HG03432 (cell line): ENCODE results near the gene LCTL.

Experiments used
- ATAC-seq: cut with Tn5 transposase; IDR thresholded peaks from one replicate; pipeline ENCODE4 v1.9.1; 2021; ENCODE audit warnings: mild to moderate bottlenecking, moderate library complexity; ENCODE audit not compliant: unreplicated experiment

LCTL gene

GRCh38 chr15:66566963-66567531, 1.2 kb upstream of the LCTL start:
- ATAC-seq = no peak

DNA sequence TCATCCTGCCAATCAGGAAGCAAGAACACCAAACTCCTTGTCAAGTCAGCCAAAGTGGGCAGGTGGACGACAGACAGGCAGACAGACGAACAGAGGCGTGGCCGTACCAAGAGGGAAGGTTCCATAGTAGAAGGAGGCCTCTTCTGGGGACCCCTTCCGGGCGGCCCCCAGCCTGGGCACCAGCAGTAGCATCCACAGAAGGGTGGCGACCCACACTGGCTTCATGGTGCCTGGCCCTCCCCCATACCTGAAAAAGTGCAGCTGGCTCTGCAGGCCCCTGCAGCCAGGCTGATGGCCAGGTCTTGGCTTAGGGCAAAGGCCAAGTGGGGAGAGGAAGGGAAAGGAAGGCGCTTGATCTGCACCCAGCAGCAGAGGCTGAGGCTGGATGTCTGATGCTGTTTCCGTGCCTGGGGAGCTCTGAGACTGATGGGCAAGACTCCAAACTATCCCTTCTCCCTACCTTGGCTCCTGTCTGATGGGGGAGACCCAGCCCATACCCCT, 607 bp downstream of the LCTL start:
- ATAC-seq = no peak

DNA sequence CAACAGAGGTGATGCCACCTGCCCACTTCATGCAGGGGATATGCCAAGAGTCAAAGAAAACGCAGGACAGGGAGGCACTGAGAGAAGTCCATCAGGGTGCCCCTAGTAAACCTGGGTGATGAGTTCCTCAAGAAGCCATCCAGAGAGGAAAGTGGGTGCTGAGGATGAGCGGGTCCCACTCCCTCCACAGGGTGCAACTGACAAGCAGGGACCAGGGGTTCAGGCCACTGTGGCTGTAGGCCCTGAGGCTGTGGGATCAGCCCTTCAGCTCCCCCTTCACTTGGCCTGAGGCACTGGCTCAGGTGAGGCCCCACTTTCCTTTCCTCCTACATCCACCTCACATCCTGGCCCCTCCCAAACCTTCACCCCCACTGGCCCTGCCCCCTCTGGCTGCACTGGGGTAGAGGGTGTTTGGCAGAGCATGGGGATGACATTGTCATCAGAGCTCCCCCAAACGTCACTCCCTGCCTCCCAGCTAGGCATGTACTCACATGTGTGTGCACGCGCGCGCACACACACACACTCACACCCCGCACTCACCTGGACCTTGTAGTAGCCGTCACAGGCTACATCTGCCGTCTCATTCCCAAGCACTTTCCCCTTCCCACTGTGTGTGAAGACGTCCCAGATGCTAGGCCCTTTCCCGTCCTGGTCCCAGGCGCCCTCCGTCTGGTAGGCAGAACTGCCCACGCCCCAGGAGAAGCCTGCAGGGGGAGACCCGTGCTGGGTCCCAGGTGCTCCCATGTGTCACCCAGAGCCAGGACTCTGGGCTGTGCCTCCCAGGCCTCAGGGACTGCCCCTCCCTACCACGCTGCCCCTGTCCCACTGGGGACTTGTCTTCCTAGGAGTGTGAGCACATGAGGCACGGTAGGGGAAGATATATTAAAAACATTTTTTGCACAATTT, 1.4 kb downstream of the LCTL start:
- no peak for ATAC-seq

GRCh38 chr15:66563566-66564110, 2.2 kb downstream of the LCTL start:
- ATAC-seq = no peak

DNA sequence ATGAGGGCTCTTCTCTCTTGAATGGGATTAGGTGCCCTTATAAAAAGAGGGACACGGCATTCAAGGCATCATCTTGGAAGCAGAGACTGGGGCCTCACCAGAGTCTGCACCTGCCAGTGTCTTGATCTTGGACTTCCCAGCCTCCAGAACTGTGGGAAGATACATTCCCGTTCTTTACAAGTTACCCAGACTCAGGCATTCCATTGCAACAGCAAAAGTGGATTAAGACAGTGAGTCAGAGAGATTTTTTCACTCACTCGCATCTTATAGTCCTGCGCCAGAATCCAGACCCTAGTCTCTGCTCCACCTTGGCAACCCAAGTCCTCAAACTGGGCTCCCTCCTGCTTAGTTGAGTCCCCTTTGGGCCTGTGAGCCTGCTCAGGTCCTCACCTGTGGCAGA, 2.7 kb downstream of the LCTL start:
- no peak for ATAC-seq

DNA sequence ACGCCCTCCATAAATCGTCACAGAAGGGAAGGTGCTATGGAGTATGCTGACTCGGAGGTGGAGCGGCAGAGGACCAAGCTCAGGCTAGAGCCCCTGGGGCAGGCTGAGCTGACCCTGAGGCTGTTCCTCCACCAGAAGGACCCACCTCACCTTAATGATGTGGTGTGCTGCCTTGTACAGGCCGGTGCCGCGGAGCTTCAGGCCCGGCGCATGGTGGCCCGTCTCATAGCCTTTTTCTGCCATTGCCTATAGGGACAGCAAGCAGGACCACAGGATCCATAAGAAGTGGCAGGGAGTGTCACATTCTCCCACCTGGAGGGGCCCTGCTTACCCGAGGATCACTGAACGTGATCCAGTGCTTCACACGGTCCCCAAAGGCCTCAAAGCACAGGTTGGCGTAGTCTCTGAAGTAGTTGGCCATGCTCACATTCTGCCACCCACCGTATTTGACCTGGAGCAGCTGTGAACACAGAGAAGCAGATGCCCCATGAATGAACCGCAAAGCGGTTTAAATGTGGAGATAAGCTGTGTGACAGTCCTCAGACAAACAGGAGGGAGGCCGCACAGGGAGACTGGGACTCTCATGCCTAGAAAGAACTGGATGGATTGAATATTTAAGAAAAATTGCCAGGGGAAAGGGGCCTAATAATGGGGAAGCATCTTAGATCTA, 4.8 kb downstream of the LCTL start:
- no peak for ATAC-seq

DNA sequence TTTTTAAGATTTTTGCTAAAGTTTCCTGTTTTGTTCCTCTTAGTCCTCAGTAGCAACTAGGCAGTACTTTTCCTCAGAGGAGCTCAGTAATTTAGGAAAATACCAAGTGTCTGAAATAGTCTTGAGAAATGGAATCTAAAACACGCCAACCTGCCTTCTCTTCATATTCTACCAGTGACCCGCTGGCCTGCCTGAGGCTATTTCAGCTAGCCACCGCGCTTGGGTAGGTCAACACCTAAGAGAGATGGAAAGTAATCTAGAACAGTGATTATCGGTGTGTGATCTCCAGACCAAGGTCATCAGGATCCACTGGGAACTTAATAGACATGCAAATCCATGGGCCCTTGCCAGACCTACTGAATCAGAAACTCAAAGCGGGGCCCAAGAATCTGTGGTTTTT, 7.5 kb downstream of the LCTL start:
- no peak for ATAC-seq

- no peak for ATAC-seq
These were observed 10.1 kb downstream of the LCTL start for GRCh38 chr15:66555685-66556084.

DNA sequence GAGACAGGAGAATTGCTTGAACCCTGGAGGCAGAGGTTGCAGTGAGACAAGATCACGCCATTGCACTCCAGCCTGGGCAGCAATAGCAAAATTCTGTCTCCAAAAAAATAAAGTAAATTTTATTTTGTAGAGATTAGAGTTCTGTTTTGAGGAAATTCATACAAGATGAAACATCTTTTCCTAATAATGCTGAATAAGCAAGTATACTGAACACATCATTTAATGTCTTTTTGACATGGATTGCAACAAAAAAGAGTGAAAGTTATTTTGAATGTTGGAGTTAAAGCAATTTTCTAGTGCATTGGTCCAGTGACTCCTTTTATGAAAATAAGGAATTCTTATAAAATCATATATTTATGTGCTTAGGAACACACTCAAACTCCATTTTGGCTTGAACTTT, 20.5 kb downstream of the LCTL start:
- no peak for ATAC-seq

- ATAC-seq = no peak
These were observed 22.9 kb downstream of the LCTL start for GRCh38 chr15:66542896-66543295.

GRCh38 chr15:66535056-66535455, 30.7 kb downstream of the LCTL start:
- ATAC-seq = no peak

GRCh38 chr15:66524838-66525237, 41.0 kb downstream of the LCTL start:
- no peak for ATAC-seq

GRCh38 chr15:66523926-66524325, 41.9 kb downstream of the LCTL start:
- no peak for ATAC-seq

- ATAC-seq = no peak
These were observed 49.9 kb downstream of the LCTL start for GRCh38 chr15:66515901-66516322.

- no peak for ATAC-seq
These were observed 51.2 kb downstream of the LCTL start for GRCh38 chr15:66514586-66514985.

DNA sequence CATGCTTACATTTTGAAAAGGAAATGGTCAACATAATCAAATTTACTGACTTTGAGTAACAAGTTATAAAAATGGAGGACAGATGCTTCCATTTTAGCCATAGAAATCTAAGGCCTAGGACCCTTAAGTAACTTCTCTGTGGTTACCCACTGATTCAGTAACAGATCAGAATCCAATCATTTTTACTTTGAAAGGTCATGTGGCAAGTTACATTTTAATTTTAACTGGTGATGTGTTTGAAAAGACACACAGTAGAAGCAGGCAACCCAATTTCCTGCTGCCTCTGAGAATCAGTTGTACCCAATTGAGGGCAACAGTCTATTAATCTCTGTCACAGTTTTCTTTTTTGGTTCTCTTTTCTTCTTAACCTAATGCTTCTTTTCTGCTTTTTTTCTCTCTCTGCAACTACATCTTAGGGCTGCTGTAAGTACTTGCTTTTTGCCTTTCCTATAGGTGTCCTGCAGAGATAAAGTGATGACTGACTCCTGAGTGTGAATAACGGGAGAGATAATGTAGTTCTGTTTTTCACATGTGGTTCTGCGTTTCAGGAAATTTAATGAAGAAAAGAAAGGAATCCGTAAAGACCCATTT, 57.4 kb downstream of the LCTL start:
- ATAC-seq = no peak

DNA sequence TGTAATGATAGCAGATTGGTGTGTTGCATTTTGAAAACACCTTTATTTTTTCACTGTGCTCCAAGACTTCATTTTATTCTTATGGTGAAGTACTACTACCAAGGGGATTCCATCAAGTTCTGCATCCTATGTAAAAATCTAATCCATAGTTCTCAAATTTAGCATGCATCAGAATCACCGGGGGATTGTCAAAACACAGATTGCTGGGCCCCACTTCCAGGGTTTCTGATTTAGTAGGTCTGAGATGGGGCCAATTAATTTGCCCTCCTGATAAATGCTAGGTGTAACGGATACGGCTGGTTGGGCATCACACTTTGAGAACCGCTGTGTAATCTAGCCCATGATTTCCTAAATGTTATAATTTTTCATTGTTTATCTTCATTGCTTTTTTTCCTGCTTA, 60.0 kb downstream of the LCTL start:
- ATAC-seq = no peak

DNA sequence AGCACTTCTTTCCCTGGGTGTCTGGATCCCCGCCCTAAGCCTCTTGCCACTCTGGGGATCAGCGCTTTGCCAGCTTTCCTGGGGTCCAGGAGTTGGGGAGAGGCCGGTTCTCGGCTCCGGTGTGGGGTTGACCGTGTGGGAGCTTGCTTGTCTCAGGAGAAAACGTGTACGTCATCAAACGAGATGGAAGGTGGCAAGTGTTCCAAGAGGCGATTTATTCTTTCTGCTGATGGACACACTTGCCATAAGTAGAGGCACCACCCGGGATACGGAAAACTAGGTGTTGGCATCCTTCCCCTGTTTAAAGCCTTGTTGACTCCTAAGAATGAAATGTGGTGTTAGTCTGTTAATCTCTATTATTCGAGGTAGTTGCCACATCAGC, 60.4 kb downstream of the LCTL start:
- no peak for ATAC-seq

- peak; percentile 82 for ATAC-seq
These were observed 61.0 kb downstream of the LCTL start, which contains the start of the genes RPL4 and ZWILCH for GRCh38 chr15:66504563-66505429. Gene RPL4, minus strand, starts transcription at chr15:66504855. Its CDS starts 65 bp downstream, at chr15:66504790. Gene ZWILCH, plus strand, starts transcription at chr15:66505326. Its CDS starts 13 bp downstream, at chr15:66505339.
